ENCODE data around the gene SLC44A1.

The SLC44A1 gene

GRCh38 chr9:105414947-105415661 is 170.7 kb downstream of the SLC44A1 start:
- no peak overlapping the region for H4K91ac ChIP-seq (ENCODE audit: low read depth, low read length)
- no peak overlapping the region for H2BK12ac ChIP-seq (ENCODE audit: low read length)
- H3K4me1 ChIP-seq (ENCODE audit: control insufficient read depth in 1 of 2, insufficient read depth in 2 of 2, low read length in 2 of 2): no peaks in the 10 kb centered on the region
- H2AFZ ChIP-seq (ENCODE audit: insufficient read depth, low read length, poor library complexity): no peak overlapping the region
- peak; percentile 29 to 73 for DNase-seq
- H2BK120ac ChIP-seq (ENCODE audit: insufficient read depth, low read length, poor library complexity): no peak overlapping the region
- H3K9me3 ChIP-seq (ENCODE audit: insufficient read depth, low read depth, low read length): no peaks in the 10 kb centered on the region
- H2AK5ac ChIP-seq (ENCODE audit: low read length): no peak overlapping the region
- no peak overlapping the region for H3K4me3 ChIP-seq (ENCODE audit: low read depth, low read length)
- no peak overlapping the region for H3K9ac ChIP-seq (ENCODE audit: low read length)
- no peaks in the 10 kb centered on the region for H3K36me3 ChIP-seq (ENCODE audit: control insufficient read depth in 1 of 2, insufficient read depth in 2 of 2, low read length in 2 of 2)
- H3K23ac ChIP-seq (ENCODE audit: low read length): no peak overlapping the region
- no peaks in the 10 kb centered on the region for H3K79me2 ChIP-seq (ENCODE audit: control insufficient read depth, insufficient read depth, low read length, poor library complexity)
- H3K4me2 ChIP-seq (ENCODE audit: low read length): peak overlapping the region; percentile 28
- no peak overlapping the region for H3K18ac ChIP-seq (ENCODE audit: low read length)
- no peaks in the 10 kb centered on the region for H3K79me1 ChIP-seq (ENCODE audit: low read length)
- no peak overlapping the region for H4K12ac ChIP-seq (ENCODE audit: low read depth, low read length)
- no peak overlapping the region for H3K4ac ChIP-seq (ENCODE audit: low read depth, low read length)
- no peak overlapping the region for H2BK5ac ChIP-seq (ENCODE audit: low read depth, low read length, poor library complexity)
- H3K14ac ChIP-seq (ENCODE audit: low read length): no peak overlapping the region
- no peaks in the 10 kb centered on the region for H3K27me3 ChIP-seq (ENCODE audit: insufficient read depth, low read length)
- no peak overlapping the region for H3K27ac ChIP-seq (ENCODE audit: low read depth, low read length)
- no CpG with 5 or more reads among the region's 6 CpGs for WGBS (ENCODE audit: extremely low coverage, insufficient coverage, insufficient read length)
- no peak overlapping the region for H4K8ac ChIP-seq (ENCODE audit: low read depth, low read length)

- no peaks in the 10 kb centered on the region for H3K36me3 ChIP-seq (ENCODE audit: control insufficient read depth in 1 of 2, insufficient read depth in 2 of 2, low read length in 2 of 2)
- no peaks in the 10 kb centered on the region for H3K79me2 ChIP-seq (ENCODE audit: control insufficient read depth, insufficient read depth, low read length, poor library complexity)
- H3K79me1 ChIP-seq (ENCODE audit: low read length): no peaks in the 10 kb centered on the region
- no peaks in the 10 kb centered on the region for H3K9me3 ChIP-seq (ENCODE audit: insufficient read depth, low read depth, low read length)
- no CpG with 5 or more reads among the region's 8 CpGs for WGBS (ENCODE audit: extremely low coverage, insufficient coverage, insufficient read length)
- H3K23ac ChIP-seq (ENCODE audit: low read length): no peak overlapping the region
- H2BK120ac ChIP-seq (ENCODE audit: insufficient read depth, low read length, poor library complexity): no peak overlapping the region
- no peak overlapping the region for H2BK12ac ChIP-seq (ENCODE audit: low read length)
- no peak overlapping the region for H3K9ac ChIP-seq (ENCODE audit: low read length)
- no peak overlapping the region for H4K12ac ChIP-seq (ENCODE audit: low read depth, low read length)
- H3K4me3 ChIP-seq (ENCODE audit: low read depth, low read length): no peak overlapping the region
- H2AFZ ChIP-seq (ENCODE audit: insufficient read depth, low read length, poor library complexity): no peak overlapping the region
- no peak overlapping the region for H2BK5ac ChIP-seq (ENCODE audit: low read depth, low read length, poor library complexity)
- H2AK5ac ChIP-seq (ENCODE audit: low read length): no peak overlapping the region
- H3K4me1 ChIP-seq (ENCODE audit: control insufficient read depth in 1 of 2, insufficient read depth in 2 of 2, low read length in 2 of 2): no peaks in the 10 kb centered on the region
- no peak for DNase-seq
- H3K4me2 ChIP-seq (ENCODE audit: low read length): no peak overlapping the region
- H3K27me3 ChIP-seq (ENCODE audit: insufficient read depth, low read length): no peaks in the 10 kb centered on the region
- no peak overlapping the region for H4K91ac ChIP-seq (ENCODE audit: low read depth, low read length)
- no peak overlapping the region for H3K27ac ChIP-seq (ENCODE audit: low read depth, low read length)
- no peak overlapping the region for H3K14ac ChIP-seq (ENCODE audit: low read length)
- H3K18ac ChIP-seq (ENCODE audit: low read length): no peak overlapping the region
- H4K8ac ChIP-seq (ENCODE audit: low read depth, low read length): no peak overlapping the region
- H3K4ac ChIP-seq (ENCODE audit: low read depth, low read length): no peak overlapping the region
Measured at GRCh38 chr9:105415662-105415980, 171.2 kb downstream of the SLC44A1 start.

- Histone ChIP-seq H2AK5ac (ENCODE audit: low read length) (no peak overlapping the region), H4K91ac (ENCODE audit: low read depth, low read length) (no peak overlapping the region), H3K23ac (ENCODE audit: low read length) (no peak overlapping the region), H3K4ac (ENCODE audit: low read depth, low read length) (no peak overlapping the region), H3K4me3 (ENCODE audit: low read depth, low read length) (no peak overlapping the region), H4K12ac (ENCODE audit: low read depth, low read length) (no peak overlapping the region), H3K4me2 (ENCODE audit: low read length) (no peak overlapping the region), H3K9ac (ENCODE audit: low read length) (no peak overlapping the region), H3K4me1 (ENCODE audit: control insufficient read depth in 1 of 2, insufficient read depth in 2 of 2, low read length in 2 of 2) (no peaks in the 10 kb centered on the region), H3K79me2 (ENCODE audit: control insufficient read depth, insufficient read depth, low read length, poor library complexity) (no peaks in the 10 kb centered on the region), H3K79me1 (ENCODE audit: low read length) (no peaks in the 10 kb centered on the region), H2BK5ac (ENCODE audit: low read depth, low read length, poor library complexity) (no peak overlapping the region), H2BK120ac (ENCODE audit: insufficient read depth, low read length, poor library complexity) (no peak overlapping the region), H3K27me3 (ENCODE audit: insufficient read depth, low read length) (no peaks in the 10 kb centered on the region), H4K8ac (ENCODE audit: low read depth, low read length) (no peak overlapping the region), H3K36me3 (ENCODE audit: control insufficient read depth in 1 of 2, insufficient read depth in 2 of 2, low read length in 2 of 2) (no peaks in the 10 kb centered on the region), H2BK12ac (ENCODE audit: low read length) (no peak overlapping the region), H2AFZ (ENCODE audit: insufficient read depth, low read length, poor library complexity) (no peak overlapping the region), H3K18ac (ENCODE audit: low read length) (no peak overlapping the region), H3K14ac (ENCODE audit: low read length) (no peak overlapping the region), H3K27ac (ENCODE audit: low read depth, low read length) (no peak overlapping the region), H3K9me3 (ENCODE audit: insufficient read depth, low read depth, low read length) (no peaks in the 10 kb centered on the region)
- WGBS (ENCODE audit: extremely low coverage, insufficient coverage, insufficient read length): no CpG with 5 or more reads among the region's 1 CpG
- no peak for DNase-seq
Measured at GRCh38 chr9:105416840-105417239, 172.4 kb downstream of the SLC44A1 start.

GRCh38 chr9:105418588-105419500 is 174.4 kb downstream of the SLC44A1 start:
- Histone ChIP-seq H3K23ac (ENCODE audit: low read length) (no peak overlapping the region), H4K12ac (ENCODE audit: low read depth, low read length) (no peak overlapping the region)

More at GRCh38 chr9:105418588-105419500, 174.4 kb downstream of the SLC44A1 start:
- Histone ChIP-seq H3K4me1 (ENCODE audit: control insufficient read depth in 1 of 2, insufficient read depth in 2 of 2, low read length in 2 of 2) (no peaks in the 10 kb centered on the region), H3K36me3 (ENCODE audit: control insufficient read depth in 1 of 2, insufficient read depth in 2 of 2, low read length in 2 of 2) (no peaks in the 10 kb centered on the region), H3K4me3 (ENCODE audit: low read depth, low read length) (no peak overlapping the region), H3K9me3 (ENCODE audit: insufficient read depth, low read depth, low read length) (no peaks in the 10 kb centered on the region), H3K4ac (ENCODE audit: low read depth, low read length) (no peak overlapping the region), H2BK120ac (ENCODE audit: insufficient read depth, low read length, poor library complexity) (no peak overlapping the region), H3K9ac (ENCODE audit: low read length) (no peak overlapping the region), H3K27ac (ENCODE audit: low read depth, low read length) (no peak overlapping the region), H2AFZ (ENCODE audit: insufficient read depth, low read length, poor library complexity) (no peak overlapping the region), H3K14ac (ENCODE audit: low read length) (no peak overlapping the region), H2AK5ac (ENCODE audit: low read length) (no peak overlapping the region), H3K4me2 (ENCODE audit: low read length) (no peak overlapping the region), H2BK12ac (ENCODE audit: low read length) (no peak overlapping the region), H3K18ac (ENCODE audit: low read length) (no peak overlapping the region), H3K79me1 (ENCODE audit: low read length) (no peaks in the 10 kb centered on the region), H3K79me2 (ENCODE audit: control insufficient read depth, insufficient read depth, low read length, poor library complexity) (no peaks in the 10 kb centered on the region), H4K91ac (ENCODE audit: low read depth, low read length) (no peak overlapping the region), H3K27me3 (ENCODE audit: insufficient read depth, low read length) (no peaks in the 10 kb centered on the region), H4K8ac (ENCODE audit: low read depth, low read length) (no peak overlapping the region), H2BK5ac (ENCODE audit: low read depth, low read length, poor library complexity) (no peak overlapping the region)
- no CpG with 5 or more reads among the region's 3 CpGs for WGBS (ENCODE audit: extremely low coverage, insufficient coverage, insufficient read length)
- no peak for DNase-seq
